Effector CD4-positive, alpha-beta T cell (primary cell): ENCODE measurements around the gene KLHL3.
A peak's percentile ranks its signal among the peaks of the same experiment; 100 is the strongest.
"Not testable (repeated sequence)": the region's sequence is repeated elsewhere in the genome, so short reads cannot be mapped to it uniquely, and the experiment has no call there.

Experiments
- DNase-seq: peaks from one replicate; pipeline ENCODE4 v3.0.0-alpha.2; 2020
- total RNA-seq: gene quantifications from one replicate; lab custom pipeline; 2026; lab: John Stamatoyannopoulos, UW

KLHL3 gene, protein sequence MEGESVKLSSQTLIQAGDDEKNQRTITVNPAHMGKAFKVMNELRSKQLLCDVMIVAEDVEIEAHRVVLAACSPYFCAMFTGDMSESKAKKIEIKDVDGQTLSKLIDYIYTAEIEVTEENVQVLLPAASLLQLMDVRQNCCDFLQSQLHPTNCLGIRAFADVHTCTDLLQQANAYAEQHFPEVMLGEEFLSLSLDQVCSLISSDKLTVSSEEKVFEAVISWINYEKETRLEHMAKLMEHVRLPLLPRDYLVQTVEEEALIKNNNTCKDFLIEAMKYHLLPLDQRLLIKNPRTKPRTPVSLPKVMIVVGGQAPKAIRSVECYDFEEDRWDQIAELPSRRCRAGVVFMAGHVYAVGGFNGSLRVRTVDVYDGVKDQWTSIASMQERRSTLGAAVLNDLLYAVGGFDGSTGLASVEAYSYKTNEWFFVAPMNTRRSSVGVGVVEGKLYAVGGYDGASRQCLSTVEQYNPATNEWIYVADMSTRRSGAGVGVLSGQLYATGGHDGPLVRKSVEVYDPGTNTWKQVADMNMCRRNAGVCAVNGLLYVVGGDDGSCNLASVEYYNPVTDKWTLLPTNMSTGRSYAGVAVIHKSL
- total RNA-seq = 40.0 reads per million, percentile 63 among the genes with 10 or more reads in this experiment

DNA sequence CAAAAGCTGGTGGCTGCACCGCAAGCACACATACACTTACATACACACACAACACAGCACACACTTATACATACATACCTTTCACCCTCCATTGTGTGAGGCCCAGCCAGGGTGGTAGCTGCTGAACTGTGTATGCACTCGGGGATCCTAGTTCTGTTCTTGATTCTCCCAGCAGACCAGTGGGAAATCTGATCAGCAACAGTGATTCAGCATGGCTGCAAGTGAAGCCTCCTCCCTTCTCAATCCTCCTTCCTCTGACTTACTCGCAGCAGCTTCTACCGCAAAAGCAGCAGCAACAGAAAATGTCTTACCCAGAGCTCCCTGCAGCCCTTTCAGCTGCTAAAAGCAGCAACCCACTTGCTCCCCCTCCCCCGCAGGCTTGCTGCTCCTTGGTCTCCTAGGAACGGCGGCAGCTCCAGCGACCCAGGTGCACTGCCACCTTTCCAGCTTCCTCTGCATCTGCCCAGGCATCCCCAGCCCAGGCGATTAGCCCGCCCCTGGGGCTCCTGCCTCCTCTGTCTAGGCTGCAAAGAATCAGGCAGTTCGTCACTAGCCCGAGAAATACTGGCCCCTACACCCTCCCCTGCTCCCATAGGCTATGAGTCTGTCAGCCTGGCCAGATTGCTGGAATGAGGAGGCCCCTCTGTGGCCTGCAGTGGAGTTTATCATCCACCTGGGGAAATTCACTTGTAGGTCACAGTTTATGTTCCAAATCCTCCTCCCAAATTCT, at the start of gene KLHL3:
TSS of gene KLHL3 (minus strand) at position 535 of the 730 bp plus-strand sequence. CDS start at position 92, 443 bp downstream.
- peak; percentile 8 for DNase-seq

DNA sequence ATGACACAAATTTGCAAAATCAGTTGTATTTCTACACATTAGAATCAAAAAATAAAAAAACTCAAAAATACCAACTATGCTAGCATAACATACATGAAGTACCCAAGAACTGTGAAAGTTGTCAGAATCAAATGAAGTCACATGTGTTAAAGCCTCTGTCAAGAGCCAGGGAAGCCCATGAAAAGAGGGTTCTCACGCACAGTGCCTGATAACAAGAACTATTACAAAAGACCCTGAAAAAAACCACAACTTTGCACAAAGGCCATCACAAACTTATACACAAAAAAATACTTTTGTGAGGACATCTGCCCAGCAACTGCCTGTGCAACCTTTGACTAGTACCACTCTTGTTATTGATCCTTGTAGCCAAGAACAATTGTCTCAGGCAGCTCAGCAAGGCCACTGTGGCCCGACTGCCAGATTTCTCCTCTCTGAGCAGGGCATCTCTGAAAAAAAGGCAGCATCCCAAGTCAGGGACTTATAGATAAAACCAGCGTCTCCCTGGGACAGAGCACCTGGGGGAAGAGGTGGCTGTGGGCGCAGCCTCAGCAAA, 47.2 kb upstream of the KLHL3 start:
- no peak for DNase-seq

DNA sequence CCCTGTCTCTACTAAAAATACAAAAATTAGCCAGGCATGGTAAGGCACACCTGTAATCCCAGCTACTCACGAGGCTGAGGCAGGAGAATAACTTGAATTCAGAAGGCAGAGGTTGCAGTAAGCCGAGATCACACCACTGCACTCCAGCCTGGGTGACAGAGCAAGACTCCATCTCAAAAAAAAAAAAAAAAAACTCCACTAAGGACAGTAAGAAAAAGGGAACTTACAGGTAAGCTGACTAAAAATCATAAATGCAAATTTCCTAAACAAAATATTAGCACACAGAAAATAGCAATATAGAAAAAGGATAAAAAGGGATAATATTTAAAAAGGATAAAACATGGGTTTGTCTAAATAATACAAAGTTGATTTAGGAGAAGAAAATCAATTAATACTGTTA, 46.2 kb upstream of the KLHL3 start:
- no peak for DNase-seq

DNA sequence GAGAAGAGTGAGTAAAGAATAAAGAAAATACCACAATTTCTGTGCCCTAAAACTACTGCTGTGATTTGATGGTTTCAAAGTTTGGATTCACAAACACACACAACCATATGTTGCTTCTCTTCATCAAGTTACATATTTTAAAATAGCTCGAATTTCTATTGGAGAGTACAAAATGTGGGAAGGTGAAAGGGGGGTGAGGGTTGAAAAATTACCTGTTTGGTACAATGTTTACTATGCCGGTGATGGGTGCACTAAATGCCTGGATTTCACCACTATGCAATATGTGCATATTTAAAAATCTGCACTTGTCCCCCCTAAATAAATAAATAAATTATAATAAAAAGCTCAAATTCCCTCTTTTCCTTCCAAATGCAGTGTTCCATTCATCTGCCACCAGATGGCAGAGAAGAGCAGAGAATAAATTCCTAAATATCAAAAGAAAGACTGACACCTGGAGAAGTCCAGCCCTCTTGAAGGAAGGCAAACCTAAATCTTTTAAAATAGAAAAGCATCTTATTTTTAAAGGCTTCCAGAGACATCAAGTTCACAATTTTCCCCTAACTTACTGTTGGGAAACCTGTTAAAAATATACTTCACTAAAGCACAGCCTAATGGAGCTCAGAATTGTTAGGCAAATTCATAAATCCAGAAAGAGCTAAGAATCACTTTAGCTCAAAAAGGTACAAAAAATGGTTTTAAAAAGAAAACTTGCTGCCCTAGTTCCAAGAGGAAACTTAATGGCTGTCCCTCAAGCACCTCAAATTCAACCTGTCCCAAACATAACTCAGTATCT, 43.1 kb upstream of the KLHL3 start:
- no peak for DNase-seq

DNA sequence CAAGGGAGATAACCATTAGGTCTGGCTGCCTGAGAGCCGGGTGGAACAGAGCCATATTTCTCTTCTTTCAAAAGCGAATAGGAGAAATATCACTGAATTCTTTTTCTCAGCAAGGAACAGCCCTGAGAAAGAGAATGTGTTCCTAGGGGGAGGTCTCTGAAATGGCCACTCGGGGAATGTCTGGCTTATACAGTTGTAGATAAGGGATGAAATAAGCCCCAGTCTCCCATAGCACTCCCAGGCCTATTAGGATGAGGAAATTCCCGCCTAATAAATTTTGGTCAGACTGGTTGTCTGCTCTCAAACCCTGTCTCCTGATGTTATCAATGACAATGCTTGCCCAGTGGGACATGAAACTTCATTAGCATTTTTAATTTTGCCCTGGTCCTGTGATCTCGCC, 32.0 kb upstream of the KLHL3 start:
- not testable (repeated sequence) for DNase-seq

DNA sequence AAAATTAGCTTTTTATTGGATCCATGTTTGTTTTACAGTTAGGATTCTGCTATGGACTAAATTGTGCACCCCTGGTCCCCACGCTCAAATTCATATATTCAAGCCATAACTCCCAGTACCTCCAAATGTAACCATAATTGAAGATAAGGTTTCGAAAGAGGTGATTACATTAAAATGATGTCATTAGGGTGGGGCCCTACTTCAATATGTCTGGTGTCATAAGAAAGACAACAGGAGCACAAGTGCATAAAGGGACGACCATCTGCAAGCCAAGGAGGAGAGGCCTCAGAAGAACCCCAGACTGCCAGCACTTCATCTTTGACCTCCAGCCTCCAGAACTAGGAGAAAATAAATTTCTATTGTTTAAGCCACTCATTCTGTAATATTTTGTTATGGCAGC, 25.7 kb upstream of the KLHL3 start:
- DNase-seq = no peak

DNA sequence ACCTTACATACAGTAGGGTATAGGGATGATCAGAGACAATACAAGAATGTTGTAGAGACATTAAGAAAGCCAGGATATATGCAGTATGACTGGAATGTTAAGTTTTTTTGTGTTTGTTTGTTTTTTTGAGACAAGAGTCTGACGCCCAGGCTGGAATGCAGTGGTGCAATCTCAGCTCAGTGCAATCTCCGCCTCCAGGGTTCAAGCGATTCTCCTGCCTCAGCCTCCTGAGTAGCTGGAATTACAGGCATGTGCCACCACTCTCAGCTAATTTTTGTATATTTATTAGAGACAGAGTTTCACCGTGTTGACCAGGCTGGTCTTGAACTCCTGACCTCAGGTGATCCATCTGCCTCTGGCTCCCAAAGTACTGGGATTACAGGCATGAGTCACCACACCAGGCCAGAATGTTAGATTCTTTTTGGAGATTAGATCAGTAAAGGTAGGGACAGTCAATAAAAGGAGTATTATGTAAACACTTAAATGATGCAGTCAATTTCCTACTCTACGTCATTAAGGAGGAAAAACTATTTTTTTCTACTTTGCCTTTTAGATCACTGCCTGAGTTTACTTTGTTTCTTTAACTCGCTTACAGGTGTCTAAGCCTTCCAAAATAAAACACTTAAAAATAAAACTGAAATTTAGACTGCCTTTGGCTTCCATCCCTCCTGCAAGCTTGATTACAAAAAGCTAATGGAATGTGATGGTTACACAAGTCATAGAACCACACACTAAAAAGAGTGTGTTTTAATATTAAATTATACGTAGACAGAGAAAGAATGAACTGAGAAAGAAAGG, 25.0 kb upstream of the KLHL3 start:
- DNase-seq = no peak

DNA sequence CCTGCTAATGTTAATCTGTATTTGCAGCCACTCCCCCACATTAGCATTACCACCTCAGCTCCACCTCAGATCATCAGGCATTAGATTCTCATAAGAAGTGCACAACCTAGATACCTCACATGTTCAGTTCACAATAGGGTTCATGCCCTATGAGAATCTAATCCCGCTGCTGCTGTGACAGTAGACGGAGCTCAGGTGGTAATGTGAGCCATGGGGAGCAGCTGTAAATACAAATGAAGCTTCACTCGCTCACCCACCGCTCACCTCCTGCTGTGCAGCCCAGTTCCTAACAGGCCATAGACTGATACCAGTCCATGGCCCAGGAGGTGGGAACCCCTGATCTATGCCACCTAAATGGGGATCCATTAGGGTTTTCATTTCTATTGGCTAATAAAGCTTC, 24.4 kb upstream of the KLHL3 start:
- DNase-seq = no peak

DNA sequence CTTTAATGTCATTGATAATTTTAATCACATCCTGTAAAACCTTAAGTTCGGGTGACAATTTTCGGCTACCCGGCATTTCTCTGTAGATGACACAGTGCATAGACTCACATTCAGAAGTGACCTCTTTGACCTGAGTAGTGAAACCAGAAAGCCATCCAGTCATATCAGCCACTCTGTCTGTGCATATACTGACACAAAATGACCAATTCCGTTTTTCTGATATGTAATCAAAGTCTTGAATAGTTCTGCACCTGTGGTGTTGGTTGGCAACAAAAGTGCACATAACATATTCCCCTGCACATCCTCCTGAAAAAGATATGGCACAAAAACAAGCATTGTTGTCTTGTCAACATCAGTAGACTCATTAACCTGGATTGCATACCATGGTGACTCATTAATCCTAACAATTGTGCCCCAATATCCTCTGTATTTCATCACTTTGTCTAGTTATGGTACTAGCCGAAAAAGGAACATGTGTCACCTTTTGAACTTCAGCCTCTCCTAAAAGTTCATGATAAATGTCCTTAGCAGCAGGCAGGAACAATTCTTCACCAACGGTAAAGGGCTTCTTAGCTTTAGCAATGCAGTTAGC, 22.9 kb upstream of the KLHL3 start:
- DNase-seq = no peak

DNA sequence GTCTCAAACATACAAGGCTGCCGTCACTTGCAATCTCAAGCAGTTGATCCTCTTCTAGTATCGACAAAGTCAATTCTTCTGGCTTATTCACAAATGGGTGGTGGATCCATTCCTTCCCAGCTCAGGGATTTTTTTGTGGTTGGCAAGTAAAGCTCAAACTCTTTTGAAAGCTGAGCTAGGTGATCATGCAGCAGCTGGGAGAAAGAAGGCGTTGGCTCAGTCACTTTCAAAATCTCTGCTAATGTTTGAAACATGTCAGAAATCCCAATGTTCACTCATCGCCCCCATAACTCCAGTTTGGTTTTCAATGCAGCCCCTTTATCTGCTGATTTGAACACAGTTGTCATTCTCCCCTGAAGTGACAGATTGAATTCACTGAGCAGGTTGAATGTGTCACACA, 22.2 kb upstream of the KLHL3 start:
- no peak for DNase-seq

DNA sequence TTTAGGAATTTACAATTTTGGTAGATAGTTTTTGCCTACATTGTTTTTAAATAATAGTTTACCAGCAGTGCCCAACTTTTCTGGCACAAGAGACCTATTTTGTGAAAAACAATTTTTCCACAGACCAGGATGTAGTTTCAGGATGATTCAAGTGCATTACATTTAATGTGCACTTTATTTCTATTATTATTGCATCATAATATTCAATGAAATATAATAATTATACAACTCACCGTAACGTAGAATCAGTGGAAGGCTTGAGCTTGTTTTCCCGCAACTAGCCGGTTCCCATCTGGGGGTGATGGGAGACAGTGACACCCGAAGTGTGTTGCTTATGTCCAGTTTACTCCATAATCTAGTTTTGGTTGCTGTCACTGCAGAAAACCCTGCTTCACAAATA, 21.7 kb upstream of the KLHL3 start:
- no peak for DNase-seq

DNA sequence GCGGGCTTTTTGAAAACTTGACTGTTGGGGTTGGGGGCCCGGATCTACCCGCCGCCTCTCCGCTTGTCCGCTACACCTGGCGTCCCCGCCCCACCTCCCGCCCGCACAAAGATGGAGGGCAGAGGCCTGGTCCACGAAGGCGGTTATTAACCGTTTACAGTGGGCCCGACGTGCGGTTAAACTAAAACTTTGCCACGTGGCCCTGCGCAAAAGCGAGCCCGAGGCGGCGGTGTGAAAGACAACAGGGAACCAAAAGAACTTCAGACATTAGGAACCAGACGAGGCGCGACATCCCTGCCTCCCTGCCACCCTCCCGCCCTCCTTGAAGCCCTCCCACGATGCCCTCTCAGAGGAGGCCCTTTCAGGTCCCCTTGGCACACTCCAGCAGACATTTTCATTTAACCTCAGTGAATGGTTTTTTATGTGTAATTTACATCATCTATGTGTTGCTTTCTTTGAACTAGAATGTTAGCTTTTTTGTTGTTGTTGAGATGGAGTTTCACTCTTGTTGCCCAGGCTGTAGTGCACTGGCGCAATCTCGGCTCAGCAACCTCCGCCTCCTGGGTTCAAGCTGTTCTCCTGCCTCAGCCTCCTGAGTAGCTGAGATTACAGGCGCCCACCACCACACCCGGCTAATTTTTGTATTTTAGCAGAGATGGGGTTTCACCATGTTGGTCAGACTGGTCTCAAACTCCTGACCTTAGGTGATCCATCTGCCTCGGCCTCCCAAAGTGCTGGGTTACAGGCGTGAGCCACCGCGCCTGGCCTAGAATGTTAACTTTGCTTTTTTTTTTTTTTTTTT, 19.3 kb upstream of the KLHL3 start:
- no peak for DNase-seq

DNA sequence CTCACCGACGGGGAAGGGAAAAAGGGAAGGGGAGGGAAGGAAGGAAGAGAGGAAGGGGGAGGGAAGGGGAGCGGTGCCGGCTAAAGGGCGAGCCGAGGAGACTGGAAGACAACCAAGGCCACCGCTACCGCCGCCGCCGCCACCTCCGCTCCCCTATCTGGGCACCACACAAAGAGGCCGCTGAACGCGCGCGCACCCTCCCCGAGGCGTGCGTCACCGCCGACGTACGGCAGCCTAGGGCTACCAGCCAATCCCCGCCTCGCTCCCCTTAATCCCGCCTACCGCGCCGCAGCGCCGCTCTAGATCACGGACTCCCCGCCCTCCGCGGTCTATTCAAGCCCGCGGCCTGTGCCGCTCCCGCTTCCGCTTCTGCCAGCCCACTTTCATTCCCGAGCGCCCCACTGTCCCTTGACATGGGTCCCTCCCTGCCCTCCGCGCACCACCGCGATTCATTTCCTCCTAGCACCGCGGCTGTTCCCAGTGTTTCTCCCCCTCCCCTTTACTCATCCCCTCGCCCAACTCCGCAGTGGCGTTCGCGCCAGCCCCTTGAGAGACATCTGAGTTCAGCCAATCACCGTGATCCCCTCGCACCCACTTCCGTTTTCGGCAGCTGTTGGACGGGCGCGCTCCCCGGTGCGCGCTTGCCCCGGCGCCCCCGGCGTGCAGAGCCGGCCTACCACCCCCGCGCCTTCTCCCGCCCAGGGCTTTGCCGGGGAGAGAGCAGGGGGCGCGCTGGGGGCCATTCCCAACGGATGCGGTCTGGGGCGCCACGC, 18.5 kb upstream of the KLHL3 start, which contains the start of gene HNRNPA0:
TSS of gene HNRNPA0 (minus strand) at position 176 of the 773 bp plus-strand sequence. CDS start 297 bp downstream, outside the sequence.
- DNase-seq = peak; percentile 96

DNA sequence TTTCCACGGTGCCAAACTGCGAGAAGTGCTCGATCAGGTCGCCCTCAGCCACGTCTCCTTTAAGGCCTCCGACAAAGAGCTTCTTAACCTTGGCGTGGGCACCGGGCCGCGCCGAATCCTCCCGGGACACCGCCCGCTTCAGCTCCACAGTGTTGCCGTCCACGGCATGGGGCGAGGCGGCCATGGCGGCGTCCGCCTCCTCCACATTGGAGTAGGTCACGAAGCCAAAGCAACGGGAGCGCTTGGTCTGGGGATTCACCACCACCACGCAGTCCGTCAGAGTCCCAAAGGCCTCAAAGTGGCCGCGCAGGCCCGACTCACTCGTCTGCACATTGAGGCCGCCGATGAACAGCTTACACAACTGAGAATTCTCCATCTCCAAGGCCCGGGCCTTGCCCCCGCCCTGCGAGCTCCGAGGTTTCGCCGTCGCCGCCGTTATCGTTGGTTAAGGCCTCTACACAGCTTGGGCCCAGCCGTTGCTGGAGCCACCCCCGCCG, 17.9 kb upstream of the KLHL3 start:
- no peak for DNase-seq

DNA sequence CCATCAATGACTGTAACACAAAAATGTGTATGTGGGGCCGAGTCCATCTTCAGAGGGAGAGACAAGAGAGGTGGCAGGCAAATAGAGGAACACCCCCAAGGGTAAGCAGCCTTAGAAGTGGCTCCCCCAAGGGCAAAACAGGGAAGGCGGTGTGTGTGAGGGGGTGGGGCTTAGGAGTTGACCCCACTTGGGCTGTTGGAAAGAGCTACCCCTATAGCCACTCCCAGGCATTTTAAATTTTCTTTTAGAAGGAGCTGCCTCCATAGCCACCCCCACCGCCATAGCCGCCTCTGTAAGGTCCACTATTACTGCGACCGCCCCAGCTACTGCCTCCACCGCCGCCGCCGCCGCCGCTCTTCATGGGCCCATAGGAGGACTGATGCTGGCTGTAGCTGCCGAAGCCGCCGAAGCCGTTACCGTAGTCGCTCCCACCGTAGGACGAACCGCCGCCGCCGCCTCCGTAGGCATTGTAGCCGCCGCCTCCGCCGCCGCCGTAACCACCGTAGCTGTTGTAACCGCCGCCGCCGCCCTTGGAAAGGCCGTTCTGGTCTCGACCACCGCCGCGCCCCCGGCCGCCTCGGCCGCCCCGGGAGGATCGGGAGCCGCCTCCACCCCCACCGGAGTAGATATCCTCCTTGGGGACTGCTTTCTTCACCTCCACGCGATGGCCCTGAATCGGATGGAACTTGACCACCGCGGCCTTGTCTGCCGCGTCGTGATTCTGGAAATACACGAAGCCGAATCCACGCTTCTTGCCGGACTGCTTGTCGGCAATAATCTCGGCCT, 17.2 kb upstream of the KLHL3 start:
- peak; percentile 29 for DNase-seq

DNA sequence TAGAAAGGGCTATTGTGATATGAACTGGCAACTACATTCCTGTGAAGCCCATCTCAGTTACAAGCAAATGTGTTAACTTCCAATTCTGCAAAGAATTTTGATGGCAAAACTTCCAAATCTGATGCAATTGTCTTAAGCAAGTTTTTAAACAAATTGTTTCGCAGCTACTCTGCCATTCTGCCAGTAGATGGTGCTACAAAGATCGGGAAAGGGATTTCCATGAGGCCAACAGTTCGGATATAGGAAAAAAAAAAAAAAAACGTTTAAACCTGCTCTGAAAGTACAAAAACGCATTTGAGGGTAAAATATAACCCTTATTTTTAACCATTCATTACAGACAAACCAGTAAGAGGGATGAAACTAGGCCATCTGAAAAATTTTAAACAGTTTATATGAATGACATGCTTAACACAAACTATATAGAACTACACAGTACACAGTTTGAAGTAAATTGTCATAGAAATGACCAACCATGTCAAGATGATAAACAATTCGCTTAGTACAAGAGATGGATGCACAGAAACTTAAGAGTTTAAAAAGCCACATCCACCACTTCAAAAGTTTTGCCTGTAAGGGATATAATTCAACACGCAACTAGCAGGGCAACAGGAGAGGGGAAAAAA, 16.1 kb upstream of the KLHL3 start:
- DNase-seq = no peak

DNA sequence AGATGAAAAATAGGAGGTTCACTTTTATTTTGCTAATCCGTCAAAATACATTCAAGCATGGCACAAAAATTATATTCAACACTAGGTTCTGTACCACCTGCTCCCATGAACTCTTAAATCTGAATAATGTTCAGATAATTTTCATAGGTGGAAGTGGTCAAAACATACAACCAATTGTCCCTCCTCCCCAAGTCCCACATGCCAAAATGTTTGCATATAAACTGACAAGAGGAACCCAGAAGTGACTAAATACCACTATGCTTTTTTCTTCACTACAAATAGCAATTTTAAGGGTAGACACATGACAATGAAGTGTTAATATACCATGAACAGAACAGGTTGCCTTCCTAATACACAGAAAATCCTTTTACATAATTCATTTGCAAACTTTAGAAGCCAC, 14.5 kb upstream of the KLHL3 start:
- DNase-seq = no peak

DNA sequence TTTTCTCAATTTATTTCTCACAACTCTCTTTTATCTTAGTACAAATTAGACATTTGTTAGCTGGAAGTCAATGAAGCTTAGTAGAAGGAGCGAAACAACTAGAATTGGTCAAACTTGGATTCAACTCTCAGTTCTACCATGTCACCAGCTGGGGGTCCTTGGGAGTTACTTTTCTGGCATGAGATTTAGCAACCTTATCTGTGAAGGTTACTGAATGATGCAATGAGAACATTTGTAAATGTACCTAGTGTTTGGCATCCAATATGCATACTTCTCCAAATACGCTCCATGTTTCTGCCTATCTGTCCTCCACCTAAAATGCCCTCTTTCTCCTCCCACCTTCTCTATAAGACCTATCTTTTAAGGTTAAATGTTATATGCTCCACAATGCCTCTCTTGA, 12.0 kb upstream of the KLHL3 start:
- DNase-seq = no peak
